ENCODE data around the gene SLC46A2. TPM values are rescaled to one million over a fixed set of nuclear protein-coding genes. Genes with fewer than 3 reads are reported as not detected.

The SLC46A2 gene
- total and polyA plus RNA-seq, 2 of the 13 experiments (the other 11 are each of a cell fraction or from before 2014, with no cell fraction given) = not detected

GRCh38 chr9:112925058-112925641 lies 34.5 kb upstream of the SLC46A2 start (continued):
- TF ChIP-seq ARNTL (CRISPR knock-in tag; IDR thresholded peaks at IDR 0.05) = no peak
- no peak for TF ChIP-seq HNF1B (CRISPR knock-in tag; IDR thresholded peaks at IDR 0.05)
- TF ChIP-seq ZBTB1 (CRISPR knock-in tag; IDR thresholded peaks at IDR 0.05; ENCODE audit: borderline replicate concordance) = no peak
- no peak for TF ChIP-seq BCL3 (CRISPR knock-in tag; IDR thresholded peaks at IDR 0.05)
- TF ChIP-seq THAP11 (CRISPR knock-in tag; IDR thresholded peaks at IDR 0.05) = peak; percentile 32; the same call in 1 of the 2 replicates
- no peak for TF ChIP-seq ZBED4 (CRISPR knock-in tag; IDR thresholded peaks at IDR 0.05; ENCODE audit: borderline replicate concordance)
- TF ChIP-seq ZNF850 (CRISPR knock-in tag; conservative IDR thresholded peaks at IDR 0.05) = no peak
- TF ChIP-seq MNT (IDR thresholded peaks at IDR 0.05) = no peak
- no peak for TF ChIP-seq ZFP90 (CRISPR knock-in tag; IDR thresholded peaks at IDR 0.05; ENCODE audit: borderline replicate concordance)
- peak; percentile 62; the same call in 1 of the 2 replicates for TF ChIP-seq MIXL1 (CRISPR knock-in tag; IDR thresholded peaks at IDR 0.05)
- peak; percentile 87 for TF ChIP-seq STAG1 (CRISPR knock-in tag; IDR thresholded peaks at IDR 0.05)
- no peak for TF ChIP-seq MAF1 (CRISPR knock-in tag; IDR thresholded peaks at IDR 0.05; ENCODE audit: borderline replicate concordance)
- TF ChIP-seq PHF8 (CRISPR knock-in tag; IDR thresholded peaks at IDR 0.05) = no peak
- no peak for TF ChIP-seq HNRNPLL (IDR thresholded peaks at IDR 0.05; ENCODE audit: low read depth, low read length, poor library complexity, severe bottlenecking)
- no peak for TF ChIP-seq ZNF10 (CRISPR knock-in tag; IDR thresholded peaks at IDR 0.05; ENCODE audit: borderline replicate concordance, low read depth)
- TF ChIP-seq MLLT10 (CRISPR knock-in tag; IDR thresholded peaks at IDR 0.05) = no peak
- TF ChIP-seq ZNF724P (CRISPR knock-in tag; IDR thresholded peaks at IDR 0.05; ENCODE audit: borderline replicate concordance) = no peak
- 0 out of 2 replicates have a peak, but pooled peaks have one; percentile 16 for TF ChIP-seq CEBPG (CRISPR knock-in tag; IDR thresholded peaks at IDR 0.05)
- TF ChIP-seq RBFOX2 (IDR thresholded peaks at IDR 0.05; ENCODE audit: low read depth, low read length) = no peak
